HL-60/S4 (cell line): ENCODE measurements around the gene AXIN1.

ENCODE experiments used
- in situ Hi-C: fragments of 300-500 bp; cut with MboI; formaldehyde crosslinking; loops from 2 replicates; pipeline ENCODE4 v1.14.3; 2022; ENCODE audit warnings: low sequenced_read_pairs

AXIN1 gene

GRCh38 chr16:253833-254232 is 98.7 kb downstream of the AXIN1 start:
- in situ Hi-C loops: no loop called here

GRCh38 chr16:252366-253337 is 99.9 kb downstream of the AXIN1 start:
- in situ Hi-C loops: no loop called here

GRCh38 chr16:249431-249830 is 103.1 kb downstream of the AXIN1 start:
- in situ Hi-C loops: no loop called here

- in situ Hi-C loops: no loop called here
Observed at GRCh38 chr16:247027-247426, 105.5 kb downstream of the AXIN1 start.

- in situ Hi-C loops: no loop called here
Observed at GRCh38 chr16:245105-245504, 107.4 kb downstream of the AXIN1 start.

GRCh38 chr16:243348-243747 is 109.2 kb downstream of the AXIN1 start:
- in situ Hi-C loops: no loop called here

GRCh38 chr16:242281-242680 is 110.2 kb downstream of the AXIN1 start:
- in situ Hi-C loops: no loop called here

- in situ Hi-C loops: no loop called here
Observed at GRCh38 chr16:240559-240958, 112.0 kb downstream of the AXIN1 start.

GRCh38 chr16:239948-240277 is 112.6 kb downstream of the AXIN1 start:
- in situ Hi-C loops: no loop called here
